ENCODE measurements around the gene RUVBL2. TPM values are rescaled to one million over a fixed set of nuclear protein-coding genes. Genes with fewer than 3 reads are reported as not detected.
A peak's percentile ranks its signal among the peaks of the same experiment; 100 is the strongest.

Gene RUVBL2
- polyA plus RNA-seq, 3 donors = 40.1 to 44.4 (median 41.9) TPM

- H3K9me3 Mint-ChIP-seq = peaks cover 0 to 10% (median 0%) of the 10 kb centered on the region in 7 donors
- no peaks in the 10 kb centered on the region for H3K27me3 ChIP-seq (ENCODE audit: control insufficient read depth in 2 of 2, insufficient read depth in 2 of 2, low read length in 2 of 2)
- H3K36me3 Mint-ChIP-seq = peaks cover 31 to 38% of the 10 kb centered on the region in 2 donors
- peak overlapping the region; percentile 96 for H3K4me2 ChIP-seq (replicated peaks; ENCODE audit: extremely low read depth, low read length, poor library complexity, severe bottlenecking)
- H3K27ac Mint-ChIP-seq = peak overlapping the region; percentile 95 to 99 (median 97)
- peaks cover 0 to 14% (median 0%) of the 10 kb centered on the region in 3 donors for H3K27me3 Mint-ChIP-seq (ENCODE audit: low read depth in 3 of 3)
- peak overlapping the region; percentile 24 for H2AFZ ChIP-seq (ENCODE audit: insufficient read depth, low read depth, low read length, poor library complexity, severe bottlenecking)
- WGBS (ENCODE audit: insufficient coverage) = 7% methylated on average over 17 of the region's 19 CpGs
- peak overlapping the region; percentile 58 to 99 (median 59) for H3K4me3 ChIP-seq (replicated peaks in 1 of 3; ENCODE audit: low read depth in 2 of 3, low read length in 3 of 3)
- DNase-seq = no peak
- H3K4me1 Mint-ChIP-seq = peaks cover 73% of the 10 kb centered on the region
- H3K9ac ChIP-seq (ENCODE audit: insufficient read depth, low read length, poor library complexity, severe bottlenecking) = peak overlapping the region; percentile 69
- H4K20me1 ChIP-seq (ENCODE audit: insufficient read depth, low read length) = peaks cover 34% of the 10 kb centered on the region
- H3K4me1 ChIP-seq (ENCODE audit: control insufficient read depth in 1 of 2, insufficient read depth in 2 of 2, low read length in 2 of 2) = peaks cover 82 to 89% of the 10 kb centered on the region in 2 donors
- no peaks in the 10 kb centered on the region for H3K9me3 ChIP-seq (replicated peaks in 1 of 2; ENCODE audit: control insufficient read depth in 1 of 2, insufficient read depth in 1 of 2, low read length in 2 of 2)
- peak overlapping the region; percentile 99 to 100 for H3K4me3 Mint-ChIP-seq
- H3K27ac ChIP-seq (ENCODE audit: low read depth in 1 of 2, low read length in 2 of 2) = peak overlapping the region; percentile 88 to 96
- peaks cover 60% of the 10 kb centered on the region for H3K79me2 ChIP-seq (ENCODE audit: insufficient read depth, low read length)
- peaks cover 15 to 24% of the 10 kb centered on the region in 2 donors for H3K36me3 ChIP-seq (replicated peaks in 1 of 2; ENCODE audit: control insufficient read depth in 1 of 2, insufficient read depth in 2 of 2, low read length in 2 of 2)
- no peak for TF ChIP-seq CTCF (IDR thresholded peaks at IDR 0.05)
- intact Hi-C loops (cut with micrococcal nuclease) = loop anchor here (5.0 to 10.0 kb wide), 2 partner anchors 327 to 330 kb away; partner anchors contain the start of gene DBP (in 2 of the 2)
Measured at GRCh38 chr19:48964205-48965039, 29.3 kb upstream of the RUVBL2 start.

GRCh38 chr19:48965040-48965805 lies 28.5 kb upstream of the RUVBL2 start, which contains the start of gene FTL:
TSS of gene FTL (plus strand) at chr19:48965309. CDS start at chr19:48965508, 199 bp downstream.
- H3K27ac ChIP-seq (ENCODE audit: low read depth in 1 of 2, low read length in 2 of 2) = peak within 1 kb of the TSS; percentile 88 to 96
- peak within 1 kb of the TSS; percentile 86 to 99 (median 89) for H3K4me3 ChIP-seq (replicated peaks in 1 of 3; ENCODE audit: low read depth in 2 of 3, low read length in 3 of 3)
- Mint-ChIP-seq H3K9me3 (peaks cover 0 to 10% (median 0%) of the 10 kb centered on the region in 7 donors), H3K4me3 (peak within 1 kb of the TSS; percentile 99 to 100), H3K27ac (peak within 1 kb of the TSS; percentile 95 to 99 (median 97)), H3K27me3 (ENCODE audit: low read depth in 3 of 3) (peaks cover 0 to 14% (median 0%) of the 10 kb centered on the region in 3 donors), H3K4me1 (peaks cover 68% of the 10 kb centered on the region), H3K36me3 (peaks cover 37 to 46% of the 10 kb centered on the region in 2 donors)
- H2AFZ ChIP-seq (ENCODE audit: insufficient read depth, low read depth, low read length, poor library complexity, severe bottlenecking) = peak within 1 kb of the TSS; percentile 24
- 0% methylated on average over 47 of the region's 52 CpGs for WGBS (ENCODE audit: insufficient coverage)
- no peaks in the 10 kb centered on the region for H3K27me3 ChIP-seq (ENCODE audit: control insufficient read depth in 2 of 2, insufficient read depth in 2 of 2, low read length in 2 of 2)
- H3K79me2 ChIP-seq (ENCODE audit: insufficient read depth, low read length) = peaks cover 65% of the 10 kb centered on the region
- H3K9me3 ChIP-seq (replicated peaks in 1 of 2; ENCODE audit: control insufficient read depth in 1 of 2, insufficient read depth in 1 of 2, low read length in 2 of 2) = no peaks in the 10 kb centered on the region
- peak within 1 kb of the TSS; percentile 96 for H3K4me2 ChIP-seq (replicated peaks; ENCODE audit: extremely low read depth, low read length, poor library complexity, severe bottlenecking)
- H4K20me1 ChIP-seq (ENCODE audit: insufficient read depth, low read length) = peaks cover 34% of the 10 kb centered on the region
- peak within 1 kb of the TSS; percentile 77 for H3K9ac ChIP-seq (ENCODE audit: insufficient read depth, low read length, poor library complexity, severe bottlenecking)
- H3K4me1 ChIP-seq (ENCODE audit: control insufficient read depth in 1 of 2, insufficient read depth in 2 of 2, low read length in 2 of 2) = peaks cover 74 to 81% of the 10 kb centered on the region in 2 donors
- H3K36me3 ChIP-seq (replicated peaks in 1 of 2; ENCODE audit: control insufficient read depth in 1 of 2, insufficient read depth in 2 of 2, low read length in 2 of 2) = peaks cover 17 to 32% of the 10 kb centered on the region in 2 donors
- intact Hi-C loops (cut with micrococcal nuclease) = loop anchor here (5.0 to 10.0 kb wide), 2 partner anchors 328 to 330 kb away; partner anchors contain the start of gene DBP (in 2 of the 2)
- peak; percentile 98 to 99 (median 99) for DNase-seq
- no peak for TF ChIP-seq CTCF (IDR thresholded peaks at IDR 0.05)
